Measurements from ENCODE around the gene TERT. TPM values are rescaled to one million over a fixed set of nuclear protein-coding genes. Genes with fewer than 3 reads are reported as not detected.
"Not testable (repeated sequence)": the region's sequence is repeated elsewhere in the genome, so short reads cannot be mapped to it uniquely, and the experiment has no call there.

The TERT gene
- total RNA-seq, 2 donors from 2014 or later, result 2.3 to 5.1 TPM

DNA sequence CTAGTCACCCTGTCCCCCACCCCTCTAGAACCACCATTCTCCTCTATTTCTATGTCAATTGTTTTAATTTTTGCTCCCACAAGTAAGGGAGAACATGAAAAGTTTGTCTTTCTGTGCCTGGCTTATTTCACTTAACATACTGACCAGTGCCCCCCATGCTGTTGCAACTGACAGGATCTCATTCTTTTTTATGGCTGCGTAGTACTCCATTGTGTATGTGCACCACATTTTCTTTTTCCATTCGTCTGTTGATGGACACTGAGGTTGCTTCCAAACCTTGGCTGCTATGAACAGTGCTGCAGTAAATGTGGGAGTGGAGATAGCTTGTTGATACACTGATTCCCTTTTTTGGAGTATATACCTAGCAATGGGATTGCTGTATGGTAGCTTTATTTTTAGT, 7.4 kb upstream of the TERT start:
- intact Hi-C loops (cut with DNase I, micrococcal nuclease), result no loop called here
- ATAC-seq (no peak), DNase-seq (no peak)

GRCh38 chr5:1300581-1301083, 5.8 kb upstream of the TERT start:
- peak in 1 of 2 donors; percentile 22 for DNase-seq
- intact Hi-C loops (cut with DNase I, micrococcal nuclease), result no loop called here
- no peak for ATAC-seq

GRCh38 chr5:1299961-1300360, 5.1 kb upstream of the TERT start:
- no peak for ATAC-seq
- DNase-seq, result no peak
- intact Hi-C loops (cut with DNase I, micrococcal nuclease), result no loop called here

- intact Hi-C loops (cut with DNase I, micrococcal nuclease), result no loop called here
- ATAC-seq, result no peak
- DNase-seq, result no peak
Measured at GRCh38 chr5:1299511-1299850, 4.6 kb upstream of the TERT start.

- no peak for ATAC-seq
- intact Hi-C loops (cut with DNase I, micrococcal nuclease), result no loop called here
- peak in 1 of 2 donors; percentile 16 for DNase-seq
Measured at GRCh38 chr5:1298723-1299510, 4.0 kb upstream of the TERT start.

DNA sequence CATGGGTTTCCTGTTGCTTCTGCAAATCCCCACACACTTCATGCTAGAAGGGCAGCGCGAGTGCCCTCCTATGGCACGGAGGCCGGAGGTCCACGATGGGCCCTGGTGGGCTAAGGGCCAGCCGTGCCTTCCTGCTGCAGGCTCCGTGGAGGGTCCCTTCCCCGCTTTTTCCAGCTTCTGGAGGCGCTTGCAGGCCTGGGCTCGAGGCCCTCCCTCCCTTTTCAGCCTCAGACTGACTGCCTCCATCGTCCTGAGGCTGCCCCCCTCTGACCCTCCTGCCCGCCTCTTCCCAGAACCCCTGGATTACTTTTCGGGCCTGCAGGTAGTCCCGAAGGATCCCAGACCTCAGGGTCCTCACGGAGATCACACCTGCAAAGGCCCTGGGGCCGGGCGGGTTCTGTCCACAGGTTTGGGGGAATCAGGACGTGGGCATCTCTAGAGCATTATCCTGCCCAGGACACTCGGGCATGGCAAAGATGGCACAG, 3.2 kb upstream of the TERT start:
- intact Hi-C loops (cut with DNase I, micrococcal nuclease), result no loop called here
- peak in 1 of 2 donors; percentile 19 for DNase-seq
- no peak for ATAC-seq

GRCh38 chr5:1297243-1297642, 2.4 kb upstream of the TERT start:
- DNase-seq (no peak), ATAC-seq (no peak)
- intact Hi-C loops (cut with DNase I, micrococcal nuclease), result no loop called here

GRCh38 chr5:1295650-1296037, 776 bp upstream of the TERT start:
- DNase-seq, result no peak
- no peak for ATAC-seq
- intact Hi-C loops (cut with DNase I, micrococcal nuclease), result no loop called here

DNA sequence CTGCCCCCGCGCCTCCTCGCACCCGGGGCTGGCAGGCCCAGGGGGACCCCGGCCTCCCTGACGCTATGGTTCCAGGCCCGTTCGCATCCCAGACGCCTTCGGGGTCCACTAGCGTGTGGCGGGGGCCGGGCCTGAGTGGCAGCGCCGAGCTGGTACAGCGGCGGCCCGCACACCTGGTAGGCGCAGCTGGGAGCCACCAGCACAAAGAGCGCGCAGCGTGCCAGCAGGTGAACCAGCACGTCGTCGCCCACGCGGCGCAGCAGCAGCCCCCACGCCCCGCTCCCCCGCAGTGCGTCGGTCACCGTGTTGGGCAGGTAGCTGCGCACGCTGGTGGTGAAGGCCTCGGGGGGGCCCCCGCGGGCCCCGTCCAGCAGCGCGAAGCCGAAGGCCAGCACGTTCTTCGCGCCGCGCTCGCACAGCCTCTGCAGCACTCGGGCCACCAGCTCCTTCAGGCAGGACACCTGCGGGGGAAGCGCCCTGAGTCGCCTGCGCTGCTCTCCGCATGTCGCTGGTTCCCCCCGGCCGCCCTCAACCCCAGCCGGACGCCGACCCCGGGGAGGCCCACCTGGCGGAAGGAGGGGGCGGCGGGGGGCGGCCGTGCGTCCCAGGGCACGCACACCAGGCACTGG, 548 bp downstream of the TERT start:
- ATAC-seq (no peak), DNase-seq (peak; percentile 24 to 26)
- intact Hi-C loops (cut with DNase I, micrococcal nuclease), result no loop called here

DNA sequence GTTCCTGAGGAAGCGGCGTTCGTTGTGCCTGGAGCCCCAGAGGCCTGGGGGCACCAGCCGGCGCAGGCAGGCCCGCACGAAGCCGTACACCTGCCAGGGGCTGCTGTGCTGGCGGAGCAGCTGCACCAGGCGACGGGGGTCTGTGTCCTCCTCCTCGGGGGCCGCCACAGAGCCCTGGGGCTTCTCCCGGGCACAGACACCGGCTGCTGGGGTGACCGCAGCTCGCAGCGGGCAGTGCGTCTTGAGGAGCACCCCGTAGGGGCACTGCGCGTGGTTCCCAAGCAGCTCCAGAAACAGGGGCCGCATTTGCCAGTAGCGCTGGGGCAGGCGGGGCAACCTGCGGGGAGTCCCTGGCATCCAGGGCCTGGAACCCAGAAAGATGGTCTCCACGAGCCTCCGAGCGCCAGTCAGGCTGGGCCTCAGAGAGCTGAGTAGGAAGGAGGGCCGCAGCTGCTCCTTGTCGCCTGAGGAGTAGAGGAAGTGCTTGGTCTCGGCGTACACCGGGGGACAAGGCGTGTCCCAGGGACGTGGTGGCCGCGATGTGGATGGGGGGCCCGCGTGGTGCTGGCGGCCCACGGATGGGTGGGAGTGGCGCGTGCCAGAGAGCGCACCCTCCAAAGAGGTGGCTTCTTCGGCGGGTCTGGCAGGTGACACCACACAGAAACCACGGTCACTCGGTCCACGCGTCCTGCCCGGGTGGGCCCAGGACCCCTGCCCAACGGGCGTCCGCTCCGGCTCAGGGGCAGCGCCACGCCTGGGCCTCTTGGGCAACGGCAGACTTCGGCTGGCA, 1.3 kb downstream of the TERT start:
- ATAC-seq (no peak), DNase-seq (no peak)
- intact Hi-C loops (cut with DNase I, micrococcal nuclease), result no loop called here

DNA sequence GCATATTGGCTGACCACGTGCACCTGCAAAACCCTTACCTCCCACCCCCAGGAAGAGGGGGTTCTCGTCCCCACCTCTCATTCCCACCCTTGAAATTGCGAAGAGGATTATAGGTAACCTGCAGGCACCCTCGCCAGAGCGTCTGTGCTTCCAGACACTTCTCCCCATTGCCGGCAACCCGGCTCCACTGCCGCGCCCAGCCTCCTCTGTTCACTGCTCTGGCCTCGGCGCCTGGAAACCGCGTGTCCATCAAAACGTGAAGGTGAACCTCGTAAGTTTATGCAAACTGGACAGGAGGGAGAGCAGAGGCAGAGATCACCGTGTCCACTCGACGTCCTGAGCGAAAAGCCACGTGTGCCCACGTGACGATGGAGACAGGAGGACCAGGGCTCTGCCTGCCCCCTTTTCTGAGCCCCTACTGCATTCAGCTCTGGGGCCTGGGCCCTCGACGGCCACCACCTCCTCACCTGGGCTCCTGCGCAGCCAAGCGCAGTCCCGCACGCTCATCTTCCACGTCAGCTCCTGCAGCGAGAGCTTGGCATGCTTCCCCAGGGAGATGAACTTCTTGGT, 1.9 kb downstream of the TERT start:
- intact Hi-C loops (cut with DNase I, micrococcal nuclease), result no loop called here
- ATAC-seq (no peak), DNase-seq (no peak)

DNA sequence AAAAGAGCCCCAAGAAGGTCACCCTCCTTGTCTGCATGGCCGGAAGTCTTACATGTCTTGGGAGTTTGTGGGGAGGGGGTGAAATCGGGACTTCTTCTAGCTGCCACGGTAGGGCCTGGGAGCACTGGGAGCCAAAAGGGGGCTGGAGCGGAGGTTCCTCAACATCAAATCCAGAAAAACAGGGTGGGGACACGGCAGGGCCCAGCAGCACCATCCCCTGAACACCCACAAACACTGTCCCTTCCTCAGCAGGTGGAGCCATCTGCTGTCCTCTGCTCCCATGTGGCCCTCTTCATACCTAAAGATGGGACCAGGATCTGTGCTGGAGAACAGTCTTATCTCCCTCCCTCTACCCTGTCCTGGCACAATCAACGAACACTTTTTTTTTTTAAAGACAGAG, 2.7 kb downstream of the TERT start:
- intact Hi-C loops (cut with DNase I, micrococcal nuclease), result no loop called here
- peak; percentile 72 for ATAC-seq
- peak in 1 of 2 donors; percentile 19 for DNase-seq

- peak; percentile 75 for ATAC-seq
- intact Hi-C loops (cut with DNase I, micrococcal nuclease), result no loop called here
- peak; percentile 60 to 75 for DNase-seq
Measured at GRCh38 chr5:1291611-1292080, 3.2 kb downstream of the TERT start.

DNA sequence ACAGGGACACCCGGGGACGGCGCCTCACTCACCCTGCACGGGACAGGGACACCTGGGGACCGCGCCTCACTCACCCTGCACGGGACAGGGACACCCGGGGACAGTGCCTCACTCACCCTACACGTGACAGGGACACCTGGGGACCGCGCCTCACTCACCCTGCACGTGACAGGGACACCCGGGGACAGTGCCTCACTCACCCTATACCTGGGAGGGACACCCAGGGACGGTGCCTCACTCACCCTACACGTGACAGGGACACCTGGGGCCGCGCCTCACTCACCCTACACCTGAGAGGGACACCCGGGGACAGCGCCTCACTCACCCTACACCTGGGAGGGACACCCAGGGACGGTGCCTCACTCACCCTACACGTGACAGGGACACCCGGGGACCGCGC, 3.9 kb downstream of the TERT start:
- DNase-seq, result peak in 1 of 2 donors; percentile 29
- intact Hi-C loops (cut with DNase I, micrococcal nuclease); ATAC-seq: not testable (repeated sequence)

GRCh38 chr5:1289559-1289958, 5.3 kb downstream of the TERT start:
- intact Hi-C loops (cut with DNase I, micrococcal nuclease); ATAC-seq; DNase-seq: not testable (repeated sequence)

DNA sequence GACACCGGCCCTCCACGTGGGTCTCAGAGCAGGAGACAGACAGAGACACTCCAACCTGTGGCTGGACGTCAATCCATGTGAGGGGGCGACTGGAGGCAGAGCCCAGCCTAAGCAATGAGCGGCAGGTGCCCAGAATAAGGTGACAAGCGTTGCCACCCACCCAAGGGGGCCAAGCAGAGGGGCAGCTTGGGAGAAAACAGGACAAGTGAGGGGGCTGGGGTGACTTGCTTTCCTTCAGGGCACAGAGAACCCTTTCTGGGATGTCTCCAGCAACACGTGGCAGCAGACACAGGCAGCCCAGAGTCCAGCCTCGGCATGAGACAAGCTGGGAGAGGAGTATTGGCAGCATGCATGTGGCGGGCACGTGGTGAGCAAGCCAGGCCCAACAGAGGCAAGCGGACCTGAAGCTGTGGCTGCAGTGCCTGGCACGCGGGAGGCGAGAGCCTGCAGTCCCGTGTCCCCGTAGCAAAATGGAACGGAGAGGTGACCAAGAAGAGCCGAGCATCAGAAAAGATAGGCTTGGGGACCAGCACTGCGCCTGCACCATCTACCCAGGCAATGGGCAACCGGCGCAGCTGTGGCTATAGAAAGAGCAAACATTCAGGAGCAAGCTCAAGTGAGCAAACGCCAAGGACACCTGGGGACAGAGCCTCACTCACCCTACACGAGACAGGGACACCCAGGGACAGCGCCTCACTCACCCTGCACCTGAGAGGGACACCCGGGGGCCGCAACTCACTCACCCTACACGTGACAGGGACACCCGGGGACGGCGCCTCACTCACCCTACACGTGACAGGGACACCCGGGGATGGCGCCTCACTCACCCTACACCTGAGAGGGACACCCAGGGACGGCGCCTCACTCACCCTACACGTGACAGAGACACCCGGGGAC, 6.2 kb downstream of the TERT start:
- ATAC-seq (no peak), DNase-seq (no peak)
- intact Hi-C loops (cut with DNase I, micrococcal nuclease), result no loop called here

DNA sequence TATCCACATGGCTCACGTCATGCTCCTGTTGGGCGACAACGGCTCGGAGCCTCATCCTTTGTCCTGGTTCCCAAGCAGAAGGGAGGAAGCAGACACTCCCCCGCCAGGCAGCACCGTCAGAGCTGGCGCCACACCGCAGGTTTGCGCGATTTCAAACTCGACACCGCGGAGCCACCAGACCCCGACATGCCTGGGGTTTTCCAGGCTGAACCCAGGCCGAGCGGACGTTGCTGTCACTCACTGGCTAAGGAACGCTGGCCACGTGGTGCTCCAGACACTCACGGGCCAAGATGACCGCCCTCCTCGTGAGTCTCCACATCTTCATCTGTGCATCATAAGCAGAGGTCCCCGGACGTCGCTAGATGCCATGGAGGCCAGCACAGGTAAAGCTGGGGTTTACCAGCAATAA, 9.0 kb downstream of the TERT start:
- ATAC-seq (no peak), DNase-seq (no peak)
- intact Hi-C loops (cut with DNase I, micrococcal nuclease), result no loop called here

DNA sequence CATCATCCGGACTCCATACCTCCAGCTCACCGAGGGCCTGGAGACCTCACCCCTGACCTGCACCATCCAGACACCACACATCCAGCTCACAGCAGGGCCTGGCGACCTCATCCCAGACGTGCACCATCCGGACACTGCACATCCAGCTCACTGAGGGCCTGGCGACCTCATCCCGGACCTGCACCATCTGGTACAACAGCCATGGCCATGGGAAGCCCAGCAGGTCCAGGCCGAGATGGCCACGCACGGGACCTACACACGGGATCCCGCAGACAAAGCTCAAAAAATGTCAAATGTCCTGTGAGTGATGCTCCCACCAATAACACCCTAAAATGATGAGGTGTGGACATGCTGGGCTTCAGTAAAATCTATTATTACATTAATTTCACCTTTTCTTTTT, 9.7 kb downstream of the TERT start:
- DNase-seq (no peak), ATAC-seq (no peak)
- intact Hi-C loops (cut with DNase I, micrococcal nuclease), result no loop called here

Measured in left colon (tissue), 2 donors.